T-helper 22 cell (primary cell): ENCODE results near the gene TAS1R2.
A peak's percentile ranks its signal among the peaks of the same experiment; 100 is the strongest.
"Not testable (repeated sequence)": the region's sequence is repeated elsewhere in the genome, so short reads cannot be mapped to it uniquely, and the experiment has no call there.

Source experiments
- DNase-seq: peaks from one replicate; pipeline ENCODE4 v3.0.0-alpha.2; 2020; ENCODE audit warnings: low read depth

The TAS1R2 gene

DNA sequence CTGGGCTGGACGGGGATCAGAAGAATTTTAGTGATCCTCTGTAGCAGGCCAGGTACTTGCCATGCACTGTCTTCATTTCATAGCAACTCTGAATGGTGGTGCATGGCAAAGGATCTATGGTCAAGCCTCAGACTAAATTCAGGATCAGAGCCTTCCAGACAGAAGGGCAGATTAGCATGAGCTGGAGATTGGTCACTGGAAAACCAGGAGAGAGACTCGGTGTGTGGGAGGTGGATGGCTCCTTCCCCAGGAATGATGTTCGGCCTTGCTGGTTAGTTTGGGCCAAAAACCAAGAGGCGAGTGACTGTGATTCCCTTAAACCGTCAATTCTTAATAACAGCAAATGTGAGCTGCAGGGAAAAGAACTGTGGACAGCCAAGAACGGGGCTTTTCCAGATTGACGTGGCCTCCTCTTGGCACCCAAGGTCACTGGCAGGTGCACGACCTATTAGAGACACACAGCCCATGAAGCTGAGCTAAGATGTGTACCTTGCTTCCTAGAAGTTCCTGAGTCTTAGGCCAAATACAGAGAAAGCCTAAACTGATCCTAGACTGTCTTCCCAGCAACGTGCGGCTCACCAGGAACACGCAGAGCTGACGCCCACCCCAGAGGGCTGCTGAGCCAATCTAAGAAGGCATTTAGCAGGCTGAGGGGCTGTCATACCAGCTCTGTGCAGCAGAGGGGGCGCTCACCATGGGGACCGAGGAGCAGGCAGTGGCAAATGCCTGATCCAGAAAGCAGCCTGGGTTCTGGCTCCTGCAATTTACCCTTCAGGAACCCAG lies 24.4 kb upstream of the TAS1R2 start:
- peak; percentile 32 for DNase-seq

DNA sequence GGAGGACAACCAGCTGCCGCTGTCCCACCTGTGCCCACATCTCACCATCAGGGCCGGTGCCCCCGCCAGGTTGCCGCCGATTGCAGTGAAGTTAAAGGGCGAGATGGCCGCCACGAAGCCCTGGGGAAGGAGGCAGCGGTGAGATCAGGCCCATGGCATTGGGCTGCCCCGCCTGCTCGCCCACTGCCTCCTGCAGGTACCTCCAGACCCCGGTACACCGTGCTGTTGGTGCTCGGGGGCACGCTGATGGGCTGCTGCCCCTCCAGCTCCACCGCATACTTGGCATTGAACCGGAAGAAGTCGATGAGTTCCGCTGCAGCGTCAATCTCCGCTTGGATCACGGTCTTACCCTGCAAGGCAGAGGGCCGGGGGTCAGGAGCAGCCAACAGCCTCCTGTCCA lies 23.6 kb upstream of the TAS1R2 start:
- no peak for DNase-seq

DNA sequence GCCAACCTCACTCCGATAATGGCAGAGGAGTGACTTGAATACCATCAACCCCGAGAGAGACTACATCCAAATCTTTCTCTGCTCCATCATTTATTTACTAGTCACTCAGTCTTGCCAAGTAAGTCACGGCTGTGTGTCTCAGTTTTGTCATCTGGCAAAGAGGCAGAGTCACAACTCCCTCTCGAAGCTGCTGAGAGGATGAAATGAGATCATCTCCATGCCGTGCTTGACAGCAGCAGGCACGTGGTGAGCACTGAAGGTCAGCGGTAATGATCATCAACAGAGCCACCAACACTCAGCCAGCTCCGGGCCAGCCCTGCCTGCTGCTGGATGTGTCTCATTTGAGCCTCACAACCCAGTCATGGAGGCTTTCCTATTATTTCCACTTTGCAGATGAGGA lies 23.0 kb upstream of the TAS1R2 start:
- no peak for DNase-seq

DNA sequence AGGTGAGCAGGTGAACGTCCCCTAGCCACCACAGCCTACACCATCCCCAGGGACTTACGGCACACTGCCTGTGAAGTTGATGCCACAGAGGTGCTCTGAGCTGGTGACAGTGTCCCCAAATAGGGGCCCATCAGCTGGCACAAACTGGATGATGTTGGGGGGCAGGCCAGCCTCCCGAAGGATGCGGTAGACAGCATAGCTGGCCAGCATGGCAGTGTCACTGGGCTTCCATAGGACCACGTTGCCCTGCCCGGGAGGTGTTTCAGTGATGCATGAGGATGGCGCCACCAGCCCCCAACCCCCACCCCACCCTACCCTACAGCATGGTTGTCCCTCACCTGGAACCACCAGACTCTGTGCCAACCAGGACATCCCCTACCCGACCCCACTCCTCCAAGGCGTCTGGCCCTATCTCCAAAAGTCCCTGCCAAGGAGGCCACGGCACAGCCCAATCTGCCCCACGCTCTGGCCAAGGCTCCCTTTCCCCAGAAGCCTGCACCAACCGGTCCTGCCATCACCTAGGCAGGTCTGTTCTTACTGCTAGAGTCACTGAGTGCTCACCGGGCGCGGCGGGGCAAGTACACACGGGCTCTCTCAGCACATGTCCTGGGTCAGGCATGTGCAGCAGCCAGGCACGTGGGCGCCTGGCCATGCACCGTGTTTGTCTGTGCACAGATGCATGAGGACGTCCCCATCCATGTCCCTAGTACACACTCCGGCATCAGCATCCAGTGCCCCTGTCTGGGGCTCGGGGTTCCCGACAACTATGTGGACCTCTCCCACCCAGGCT lies 22.4 kb upstream of the TAS1R2 start:
- DNase-seq, result no peak

DNA sequence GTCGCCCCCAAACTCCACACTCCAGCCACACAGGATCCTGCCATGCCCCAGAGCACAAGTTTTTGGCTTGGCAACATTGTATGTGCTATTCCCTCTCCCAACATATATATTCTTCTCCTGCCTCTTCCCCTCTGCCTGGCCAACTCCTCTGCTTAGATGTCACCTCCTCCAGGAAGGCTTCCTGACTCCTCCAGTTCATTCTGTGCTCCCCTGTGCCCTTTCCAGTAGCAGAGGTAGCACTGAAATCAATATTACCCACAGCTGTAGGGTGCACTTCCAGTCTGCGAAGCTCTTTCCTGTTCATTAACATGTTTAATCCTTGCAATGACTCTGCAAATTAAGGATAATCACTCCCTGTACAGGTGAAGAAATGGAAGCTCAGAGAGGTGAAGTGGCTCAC lies 21.7 kb upstream of the TAS1R2 start:
- no peak for DNase-seq

DNA sequence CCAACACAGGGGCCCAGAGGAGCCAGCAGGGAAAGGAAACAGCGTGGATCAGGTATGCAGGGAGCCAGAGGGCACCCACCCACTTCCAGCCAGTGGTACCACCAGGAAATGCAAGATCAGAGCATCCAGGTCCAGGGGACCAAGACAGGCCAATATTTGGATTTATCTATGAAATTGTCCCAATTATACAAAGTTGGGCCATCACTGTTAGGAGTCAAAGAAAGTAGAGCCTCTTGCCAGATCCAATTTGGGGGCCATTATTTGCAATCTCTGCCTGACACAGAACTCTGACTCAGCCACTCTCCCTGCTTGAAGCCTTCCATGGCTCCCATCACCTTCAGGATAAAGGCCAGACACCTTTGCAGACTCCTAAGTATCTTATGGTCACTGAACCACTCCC lies 21.1 kb upstream of the TAS1R2 start:
- DNase-seq, result no peak

DNA sequence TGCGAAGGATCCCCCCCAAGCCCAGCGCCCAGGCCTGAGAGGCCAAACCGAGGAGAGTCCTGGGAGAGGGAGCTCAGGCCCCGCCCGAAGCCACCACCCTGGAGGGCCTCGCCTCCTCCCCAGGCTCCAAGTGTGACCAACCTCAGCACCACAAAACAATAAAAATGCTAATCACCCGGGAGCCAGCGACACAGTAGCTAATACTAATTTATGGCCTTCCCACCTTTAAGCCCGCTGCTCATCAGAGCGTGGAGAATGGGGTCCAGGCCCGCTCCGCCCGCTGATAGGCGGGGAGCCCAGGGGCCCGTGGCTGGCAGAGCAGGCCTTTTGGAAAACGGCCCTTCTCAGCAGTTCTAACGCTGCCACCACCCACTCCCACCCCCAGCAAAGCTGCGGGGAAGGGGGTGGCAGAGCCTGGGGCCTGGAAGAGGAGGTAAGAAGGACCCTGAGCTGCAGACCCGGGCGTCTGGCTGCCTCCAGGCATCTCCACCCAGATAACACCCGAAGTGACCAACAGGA lies 20.4 kb upstream of the TAS1R2 start:
- DNase-seq, result no peak

DNA sequence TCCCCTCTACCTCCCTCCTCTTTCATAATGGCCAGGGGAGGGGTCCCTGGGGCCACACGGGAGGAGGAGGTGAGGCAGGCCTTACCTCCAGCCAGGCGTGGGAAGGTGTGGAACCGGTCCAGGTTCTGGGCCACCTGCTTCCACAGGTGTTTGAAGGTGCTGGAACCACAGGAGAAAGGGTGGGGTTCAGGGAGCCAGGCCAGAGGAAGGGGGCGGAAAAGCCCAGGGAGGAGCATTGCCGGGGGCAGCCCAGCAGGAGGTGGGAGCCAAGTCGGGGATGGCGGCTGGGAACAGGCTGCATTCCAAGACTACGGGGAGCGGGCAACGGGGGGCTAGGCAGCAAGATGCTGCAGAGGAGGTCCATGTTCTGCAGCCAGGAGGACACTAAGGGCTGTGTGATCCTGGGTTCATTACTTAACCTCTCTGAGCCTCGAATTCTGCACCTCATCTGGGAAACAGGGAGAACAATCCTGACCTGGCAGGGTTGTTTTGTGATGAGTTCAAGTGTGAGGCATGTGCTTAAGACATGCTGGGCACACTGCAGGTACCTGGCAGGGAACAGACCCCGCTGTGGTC lies 19.8 kb upstream of the TAS1R2 start:
- no peak for DNase-seq

DNA sequence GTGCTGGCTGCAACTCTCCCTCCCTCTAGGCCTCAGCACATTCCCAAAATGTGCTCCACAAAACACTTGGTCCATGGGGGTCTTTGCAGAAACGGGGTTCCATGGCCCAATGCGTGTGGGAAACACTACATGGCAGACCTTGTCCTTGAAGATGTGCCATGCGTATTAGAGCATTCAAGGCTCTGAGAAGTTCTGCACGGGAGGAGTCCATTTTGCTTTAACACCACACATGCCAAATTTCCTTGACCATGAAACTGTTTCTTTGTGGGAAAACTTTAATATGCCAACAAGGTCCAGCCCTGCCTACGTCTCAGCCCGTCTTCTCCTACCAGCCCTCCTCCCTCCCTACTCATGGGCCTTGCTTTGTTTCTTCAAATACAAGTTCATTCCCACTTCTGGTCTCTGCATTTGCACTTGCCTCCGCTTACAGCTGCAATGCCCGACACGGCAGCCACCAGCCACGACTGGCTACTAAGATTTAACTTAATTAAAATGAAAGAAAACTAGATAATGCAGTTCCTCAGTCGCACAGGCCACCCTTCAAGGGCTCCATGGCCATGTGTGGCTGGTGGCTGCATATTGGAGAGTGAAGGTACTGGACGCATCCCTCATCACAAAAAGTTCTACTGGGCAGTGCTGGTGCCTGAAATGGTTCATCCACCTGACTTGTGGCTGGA lies 19.2 kb upstream of the TAS1R2 start:
- no peak for DNase-seq

DNA sequence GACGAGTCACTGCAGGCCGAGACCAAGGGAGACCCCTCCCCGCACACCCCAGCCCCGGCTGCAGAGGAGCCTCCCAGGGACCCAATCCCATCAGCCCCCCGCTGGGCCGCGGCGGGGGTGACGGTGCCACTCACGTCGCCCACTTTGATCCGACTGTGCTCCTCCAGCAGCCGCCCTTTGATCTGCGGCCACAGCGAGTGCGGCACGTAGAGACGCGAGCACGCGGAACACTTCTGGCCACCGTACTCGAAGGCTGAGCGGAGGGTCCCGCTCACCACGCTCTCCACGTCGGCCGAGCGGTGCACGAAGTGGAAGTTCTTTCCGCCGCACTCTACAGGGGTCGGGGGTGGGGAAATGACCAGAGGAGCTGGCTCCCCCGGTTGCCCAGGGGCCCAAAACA lies 17.8 kb upstream of the TAS1R2 start:
- DNase-seq, result no peak

DNA sequence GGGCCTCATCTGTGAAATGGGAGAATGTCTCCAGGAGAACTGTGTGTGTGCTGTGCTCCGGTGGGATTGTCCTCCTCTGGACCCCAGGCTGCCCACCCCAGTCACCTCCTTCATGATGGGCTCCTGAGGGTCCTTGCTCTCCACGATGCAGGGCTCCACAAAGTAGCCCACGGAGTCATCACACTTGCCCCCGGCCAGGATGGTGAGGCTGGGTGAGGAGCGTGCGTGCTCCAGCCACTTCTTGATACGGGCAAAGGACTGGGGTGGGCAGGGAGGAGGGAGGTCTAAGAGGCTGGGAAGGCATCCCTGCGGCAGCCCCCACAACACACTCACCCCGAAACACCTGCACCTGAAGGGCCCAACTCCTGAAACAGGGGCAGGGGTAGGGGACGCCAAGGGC lies 16.8 kb upstream of the TAS1R2 start:
- DNase-seq, result no peak

DNA sequence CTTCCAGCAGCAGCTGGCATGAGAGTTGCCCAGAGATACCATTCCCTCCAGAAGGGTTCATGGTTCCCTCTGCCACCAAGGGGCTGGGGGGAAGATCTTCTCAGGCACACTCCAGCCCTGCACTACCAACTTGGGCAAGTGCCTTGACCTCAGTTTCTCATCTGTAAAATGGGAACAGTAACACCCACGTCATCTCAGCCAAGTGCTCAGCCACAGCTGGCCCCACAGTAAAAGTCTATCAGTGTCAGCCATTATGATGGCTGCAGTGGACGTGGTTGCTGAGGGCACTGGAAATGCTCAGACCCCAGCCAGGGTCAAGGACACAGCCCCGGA lies 16.3 kb upstream of the TAS1R2 start:
- no peak for DNase-seq

DNA sequence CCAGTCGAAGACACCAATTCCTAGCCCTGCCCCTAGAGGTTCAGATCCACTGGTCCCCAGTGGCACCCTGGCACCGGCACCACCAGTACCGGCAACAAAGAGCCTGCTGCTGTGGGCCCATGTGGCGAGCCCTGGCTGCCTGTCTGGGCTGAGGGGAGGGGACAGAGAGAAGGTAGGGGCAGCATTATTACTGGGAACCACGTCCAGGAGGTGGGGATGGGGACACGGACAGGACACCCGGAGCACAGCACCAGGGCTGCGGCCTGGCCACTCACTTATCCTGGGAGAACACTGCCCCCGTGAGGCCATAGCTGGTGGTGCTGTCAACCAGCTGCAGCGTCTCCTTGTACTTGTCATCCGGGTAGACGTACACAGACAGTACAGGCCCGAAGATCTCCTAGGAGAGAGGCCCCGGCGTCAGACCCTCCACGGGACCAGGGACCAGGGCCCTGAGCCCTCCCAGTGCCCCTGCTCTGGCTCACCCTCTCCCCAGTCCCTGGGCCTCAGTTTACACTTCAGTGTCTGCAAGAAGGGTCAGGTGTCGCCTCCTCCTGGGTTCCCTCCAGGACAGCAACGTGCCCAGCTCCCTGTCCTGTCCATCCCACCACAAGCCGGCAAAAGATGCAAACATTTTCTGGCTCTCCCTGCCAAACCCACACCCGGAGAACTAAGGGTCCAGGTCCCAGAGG lies 15.8 kb upstream of the TAS1R2 start:
- DNase-seq, result peak; percentile 24

DNA sequence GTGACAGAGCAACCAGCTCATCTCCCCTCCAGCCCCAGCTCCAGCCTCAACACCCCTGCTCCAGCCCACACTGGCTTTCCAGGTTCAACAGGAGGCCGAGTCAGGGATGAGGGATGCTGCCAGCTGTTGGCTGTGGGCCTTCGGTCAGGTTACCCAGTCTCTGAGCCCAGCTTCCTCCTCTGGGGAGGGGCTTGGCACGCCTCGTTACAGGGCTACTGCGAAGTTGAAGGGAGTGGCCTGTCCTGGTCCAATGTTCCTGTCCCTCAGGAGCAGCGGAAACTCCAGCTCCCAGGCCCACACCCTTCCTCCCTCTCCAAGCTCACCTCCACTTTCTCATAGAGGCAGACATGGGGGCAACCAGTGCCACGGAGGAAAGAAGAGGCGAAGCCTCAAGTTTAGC lies 15.1 kb upstream of the TAS1R2 start:
- no peak for DNase-seq

DNA sequence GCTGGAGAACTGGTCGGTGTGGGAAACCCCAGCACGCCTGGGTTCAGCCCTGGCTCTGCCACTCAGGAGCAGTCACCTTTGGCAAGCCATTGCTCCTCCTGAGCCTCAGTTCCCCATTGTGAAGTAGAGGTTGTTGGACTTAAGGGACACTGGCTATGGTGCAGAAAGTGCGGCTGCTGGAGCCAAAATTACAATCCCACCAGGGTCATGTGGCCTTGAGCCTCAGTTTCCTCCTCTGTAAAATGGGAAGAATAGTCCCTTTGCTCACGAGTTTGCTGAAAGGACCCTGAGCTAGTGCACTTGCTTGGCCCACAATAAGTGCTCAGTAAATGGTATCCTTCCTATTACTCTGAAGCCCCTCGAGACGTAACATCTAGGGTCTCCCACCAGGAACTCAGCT lies 14.6 kb upstream of the TAS1R2 start:
- no peak for DNase-seq

DNA sequence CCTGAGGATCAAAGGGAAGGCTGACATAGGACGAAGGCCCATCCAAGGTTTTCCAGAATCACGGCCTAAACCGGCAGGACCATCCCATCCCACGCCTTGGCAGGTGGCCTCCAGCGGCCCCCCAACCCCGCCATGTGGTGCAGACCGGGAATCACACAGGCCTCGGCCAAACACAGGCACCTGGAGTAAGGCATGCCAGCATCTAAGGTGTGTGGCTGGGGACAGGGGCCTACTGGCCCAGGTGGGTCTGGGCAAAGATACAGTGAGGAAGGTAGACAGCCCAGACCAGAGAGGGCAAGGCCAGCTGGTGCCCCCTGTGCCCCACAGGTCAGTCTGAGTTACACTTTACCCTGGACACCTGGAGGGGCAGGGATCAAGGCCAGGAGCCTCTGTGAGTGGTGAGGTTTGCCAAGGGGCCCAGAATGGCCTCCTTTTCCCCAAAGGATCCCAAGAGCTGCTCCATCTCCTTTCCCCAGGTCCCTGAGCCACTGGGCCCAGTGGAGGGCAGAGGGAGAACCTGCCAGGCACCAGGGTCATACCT lies 12.7 kb upstream of the TAS1R2 start:
- DNase-seq, result no peak

DNA sequence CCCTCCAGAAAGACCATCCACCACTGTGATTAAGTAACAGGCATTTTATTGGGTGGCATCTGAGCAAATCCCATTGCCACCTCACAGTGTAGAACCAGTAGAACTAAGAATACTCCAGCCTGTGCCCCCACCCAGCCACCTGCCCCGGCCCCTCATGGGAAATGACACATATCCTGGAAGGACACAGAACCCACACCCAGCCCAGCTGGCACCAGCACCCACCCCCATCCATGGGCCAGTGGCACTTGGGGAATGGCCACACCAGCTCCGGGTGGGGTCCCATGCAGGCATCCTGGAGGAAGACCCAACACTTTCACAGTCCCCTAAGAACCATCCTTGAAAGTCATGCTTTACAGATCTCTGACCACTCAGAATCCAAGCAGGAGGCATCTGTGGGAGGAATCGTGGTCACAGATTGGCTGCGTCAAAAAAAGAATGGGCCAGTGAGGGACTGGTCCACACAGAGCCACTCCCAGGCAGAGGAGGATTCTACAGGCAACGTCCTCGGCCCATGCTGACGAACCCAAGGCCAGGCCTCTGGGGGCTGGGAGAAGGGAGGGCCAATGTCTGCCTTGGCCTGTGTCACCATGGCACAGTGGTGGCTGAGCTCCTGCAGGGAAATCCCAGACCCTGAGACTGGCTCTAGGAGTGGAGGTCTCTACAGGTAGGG lies 12.1 kb upstream of the TAS1R2 start:
- DNase-seq, result no peak

DNA sequence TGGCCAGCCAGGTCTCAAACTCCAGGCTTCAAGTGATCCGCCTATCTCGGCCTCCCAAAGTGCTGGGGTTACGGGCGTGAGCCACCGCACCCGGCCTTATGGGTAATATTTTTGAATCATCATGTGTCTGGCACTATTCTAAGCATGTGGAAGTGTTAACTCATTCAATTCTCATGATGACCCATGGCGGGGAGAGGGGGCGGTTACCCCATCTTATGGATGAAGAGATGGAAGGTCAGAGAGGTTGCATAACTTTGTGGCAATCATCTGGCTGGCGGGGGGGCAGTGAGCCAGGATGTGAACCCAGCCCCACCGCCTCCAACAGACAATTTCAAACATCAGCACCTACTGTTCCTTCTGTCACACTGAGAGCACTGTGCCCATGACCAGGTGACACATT lies 11.5 kb upstream of the TAS1R2 start:
- DNase-seq, result no peak

DNA sequence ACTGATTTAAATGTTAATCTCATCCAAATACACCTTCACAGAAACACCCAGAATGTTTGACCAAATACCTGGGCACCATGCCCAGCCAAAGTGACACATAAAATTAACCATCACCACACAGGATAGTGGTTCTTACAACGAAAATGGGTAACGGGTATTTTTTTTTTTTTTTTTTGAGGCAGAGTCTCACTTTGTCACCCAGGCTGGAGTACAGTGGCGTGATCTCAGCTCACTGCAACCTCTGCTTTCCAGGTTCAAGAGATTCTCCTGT lies 11.1 kb upstream of the TAS1R2 start:
- not testable (repeated sequence) for DNase-seq

DNA sequence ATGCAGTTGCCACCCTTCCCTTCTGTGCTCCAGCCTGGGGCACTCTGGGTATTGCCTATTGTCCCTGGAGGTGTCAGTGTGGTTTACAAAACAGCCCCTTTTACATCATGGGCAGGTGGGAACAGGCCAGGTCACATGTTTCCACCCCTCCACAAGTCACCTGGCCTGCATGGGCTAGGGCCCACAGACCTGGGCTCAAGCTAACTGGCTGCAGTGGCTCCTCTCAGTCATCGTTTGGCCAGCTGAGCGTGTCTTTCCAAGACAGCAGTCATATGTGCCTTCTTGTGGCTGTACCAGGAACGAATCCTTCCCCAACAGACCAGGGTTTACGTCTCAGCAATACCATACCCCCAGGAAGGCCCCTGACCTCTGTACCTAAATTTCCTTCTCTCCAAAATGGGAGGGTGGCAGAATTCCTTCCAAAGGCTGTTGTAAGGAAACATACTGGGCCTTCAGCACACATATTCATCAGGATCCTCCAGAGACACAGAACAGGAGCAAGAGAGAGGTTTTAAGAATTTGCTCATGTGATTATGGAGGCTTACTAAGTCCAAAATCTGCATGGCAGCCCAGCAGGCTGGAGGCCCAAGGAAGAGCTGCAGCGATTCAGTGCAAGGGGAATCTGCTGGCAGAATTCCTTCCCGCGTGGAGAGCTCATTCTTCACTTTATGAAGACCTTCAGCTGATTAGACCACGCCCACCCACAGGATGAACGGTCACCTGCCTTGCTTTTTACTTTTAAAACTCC lies 10.6 kb upstream of the TAS1R2 start:
- no peak for DNase-seq
